HCT116 (cell line): ENCODE results near the gene C2orf74. TPM values are rescaled to one million over a fixed set of nuclear protein-coding genes. Genes with fewer than 3 reads are reported as not detected.

ENCODE experiments used
- ATAC-seq: fragments of 200-7000 bp; cut with Tn5 transposase; 2 replicates; pipeline ENCODE4 v1.9.1; 2020; ENCODE audit warnings: mild to moderate bottlenecking, moderate library complexity
- BruUV-seq: library from RNA; stranded (reverse); fragments of 400-500 nt; replicated peaks from 2 replicates; lab custom pipeline; 2021; lab: Mats Ljungman, UMichigan
- CTCF ChIA-PET: fragments of 300-600 bp; sonication (Branson Sonifier 250); formaldehyde crosslinking; loops from one replicate; lab custom pipeline; 2021; ENCODE audit warnings: antibody characterized with exemption; lab: Charles Lee
- POLR2A ChIA-PET: fragments of 300-600, 350-600 bp; sonication (Branson Sonifier 250); formaldehyde crosslinking; loops from one replicate; lab custom pipeline; 2021; ENCODE audit warnings: antibody characterized with exemption; lab: Charles Lee
- RAD21 ChIA-PET, 2 experiments: fragments of 300-600 bp; sonication (Branson Sonifier 250); formaldehyde crosslinking; loops; one replicate each; lab custom pipeline; 2023; ENCODE audit warnings: low total read pairs in 2 of 2; ENCODE audit not compliant: uncharacterized antibody in 2 of 2, unreplicated experiment in 2 of 2, low non-redundant PET in 1 of 2; lab: Charles Lee
- DNase-seq: peaks from one replicate; pipeline ENCODE4 v3.0.0-alpha.2; 2010; ENCODE audit warnings: low read depth, low spot score
- H2AFZ ChIP-seq: fragments of 200-600 bp; shearing (Covaris generic), sonication (generic); 2 replicates; pipeline ENCODE4 v1.6.1; 2017; ENCODE audit warnings: low read depth, mixed run types, mixed read lengths, antibody characterized with exemption, low read length; ENCODE audit not compliant: poor library complexity, severe bottlenecking
- H3K27ac ChIP-seq: 2 replicates; pipeline ENCODE4 v1.5.1; 2012; ENCODE audit warnings: low read depth, low read length
- H3K27me3 ChIP-seq: fragments of 200-600 bp; sonication (generic); 2 replicates; pipeline ENCODE4 v1.6.1; 2016; ENCODE audit warnings: mixed run types, low read length, mixed read lengths; ENCODE audit not compliant: insufficient read depth
- H3K36me3 ChIP-seq, 2 experiments: fragments of 200-500 bp in 1 of 2; fragments of 200-600 bp in 1 of 2; sonication (Bioruptor generic) in 1 of 2; sonication (generic) in 1 of 2; 2 replicates each; pipeline versions ENCODE4 v1.5.1 to v1.6.1; 2014 to 2016; ENCODE audit warnings: low read length in 2 of 2, inconsistent platforms in 1 of 2, mixed read lengths in 1 of 2, mixed run types in 1 of 2; ENCODE audit not compliant: insufficient read depth in 2 of 2, control insufficient read depth in 1 of 2
- H3K4me1 ChIP-seq, 2 experiments: fragments of 200-600 bp in 1 of 2; sonication (generic) in 1 of 2; 2 replicates each; pipeline versions ENCODE4 v1.5.1 to v1.6.1; 2012 to 2017; ENCODE audit warnings: low read length in 2 of 2, inconsistent platforms in 1 of 2, mild to moderate bottlenecking in 1 of 2, mixed read lengths in 1 of 2, mixed run types in 1 of 2, moderate library complexity in 1 of 2; ENCODE audit not compliant: insufficient read depth in 2 of 2, control insufficient read depth in 1 of 2
- H3K4me2 ChIP-seq: fragments of 200-600 bp; sonication (generic); 2 replicates; pipeline ENCODE4 v1.6.1; 2017; ENCODE audit warnings: mixed run types, low read length, mixed read lengths
- H3K4me3 ChIP-seq, 2 experiments: fragments of 200-600 bp in 1 of 2; sonication (generic) in 1 of 2; replicated peaks in 1 of 2; 2 replicates each; pipeline ENCODE4 v1.5.1; 2011 to 2016; ENCODE audit warnings: low read length in 2 of 2, control low read depth in 1 of 2, low read depth in 1 of 2, mild to moderate bottlenecking in 1 of 2, mixed read lengths in 1 of 2, mixed run types in 1 of 2
- H3K79me2 ChIP-seq: fragments of 200-600 bp; sonication (generic); 2 replicates; pipeline ENCODE4 v1.6.1; 2017; ENCODE audit warnings: mild to moderate bottlenecking, mixed run types, low read length, moderate library complexity, mixed read lengths; ENCODE audit not compliant: insufficient read depth
- H3K9ac ChIP-seq: fragments of 200-600 bp; sonication (generic); 2 replicates; pipeline ENCODE4 v1.6.1; 2016; ENCODE audit warnings: low read length, mixed read lengths
- H3K9me2 ChIP-seq: fragments of 200-600 bp; sonication (generic), shearing (Covaris generic); 2 replicates; pipeline ENCODE4 v1.6.1; 2017; ENCODE audit warnings: mixed run types, mild to moderate bottlenecking, moderate library complexity; ENCODE audit not compliant: insufficient read depth
- H3K9me3 ChIP-seq, 2 experiments: fragments of 200-500 bp in 1 of 2; fragments of 200-600 bp in 1 of 2; sonication (Bioruptor generic) in 1 of 2; sonication (generic) in 1 of 2; 2 replicates each; pipeline ENCODE4 v1.6.1; 2014 to 2017; ENCODE audit warnings: low read length in 2 of 2, mixed read lengths in 2 of 2, inconsistent platforms in 1 of 2, low read depth in 1 of 2, mild to moderate bottlenecking in 1 of 2, mixed run types in 1 of 2, moderate library complexity in 1 of 2; ENCODE audit not compliant: control insufficient read depth in 1 of 2, insufficient read depth in 1 of 2
- H4K20me1 ChIP-seq: fragments of 200-600 bp; sonication (generic), shearing (Covaris generic); 2 replicates; pipeline ENCODE4 v1.6.1; 2017; ENCODE audit warnings: mixed run types, mild to moderate bottlenecking, moderate library complexity; ENCODE audit not compliant: insufficient read depth
- ATF3 ChIP-seq: IDR thresholded peaks from 2 replicates; pipeline ENCODE4 v1.6.1; 2012
- EGR1 ChIP-seq: IDR thresholded peaks from 2 replicates; pipeline ENCODE4 v1.6.1; 2012; ENCODE audit warnings: low read depth
- ELF1 ChIP-seq: IDR thresholded peaks from 2 replicates; pipeline ENCODE4 v1.6.1; 2012; ENCODE audit warnings: low read depth, borderline replicate concordance
- EZH2 ChIP-seq: fragments of 200-600 bp; sonication (generic); IDR thresholded peaks from 2 replicates; pipeline ENCODE4 v1.6.1; 2017; ENCODE audit warnings: antibody characterized with exemption, mixed run types
- EZH2phosphoT487 ChIP-seq: fragments of 200-600 bp; IDR thresholded peaks from 2 replicates; pipeline ENCODE4 v1.6.1; 2018; ENCODE audit warnings: antibody characterized with exemption, borderline replicate concordance
- MAX ChIP-seq: IDR thresholded peaks from 2 replicates; pipeline ENCODE4 v1.6.1; 2012
- SIN3A ChIP-seq: IDR thresholded peaks from 2 replicates; pipeline ENCODE4 v1.6.1; 2012; ENCODE audit warnings: low read depth
- SP1 ChIP-seq: IDR thresholded peaks from 2 replicates; pipeline ENCODE4 v1.6.1; 2012; ENCODE audit warnings: low read depth
- YY1 ChIP-seq: IDR thresholded peaks from 2 replicates; pipeline ENCODE4 v1.6.1; 2011; ENCODE audit warnings: low read length, low read depth, moderate library complexity, mild to moderate bottlenecking; ENCODE audit not compliant: insufficient replicate concordance; ENCODE audit errors: extremely low read depth
- ZBTB33 ChIP-seq: IDR thresholded peaks from 2 replicates; pipeline ENCODE4 v1.6.1; 2011; ENCODE audit warnings: mild to moderate bottlenecking, low read length, moderate library complexity; ENCODE audit not compliant: insufficient replicate concordance; ENCODE audit errors: extremely low read depth
- ZFX ChIP-seq: fragments of 450-650 bp; IDR thresholded peaks from 2 replicates; pipeline ENCODE4 v1.6.1; 2017
- ZNF274 ChIP-seq: fragments of 200-500 bp; sonication (Bioruptor generic); IDR thresholded peaks from 2 replicates; pipeline ENCODE4 v1.6.1; 2014; ENCODE audit warnings: mild to moderate bottlenecking, low read depth, low read length, inconsistent platforms
- intact Hi-C: fragments of 100-400 bp; cut with micrococcal nuclease; formaldehyde crosslinking; loops from 2 replicates; pipeline ENCODE4 v1.10.0; 2022
- total RNA-seq: library from RNA; stranded (reverse); gene quantifications from one replicate; pipeline ENCODE4 v1.2.1, GENCODE V29; 2021; ENCODE audit not compliant: unreplicated experiment
- TF ChIP-seq, protein P1 (sequence below): IDR thresholded peaks from 2 replicates; pipeline ENCODE4 v1.6.1; 2012; ENCODE audit warnings: low read depth

The C2orf74 gene
- total RNA-seq, 1 experiment from 2014 or later = not detected

DNA sequence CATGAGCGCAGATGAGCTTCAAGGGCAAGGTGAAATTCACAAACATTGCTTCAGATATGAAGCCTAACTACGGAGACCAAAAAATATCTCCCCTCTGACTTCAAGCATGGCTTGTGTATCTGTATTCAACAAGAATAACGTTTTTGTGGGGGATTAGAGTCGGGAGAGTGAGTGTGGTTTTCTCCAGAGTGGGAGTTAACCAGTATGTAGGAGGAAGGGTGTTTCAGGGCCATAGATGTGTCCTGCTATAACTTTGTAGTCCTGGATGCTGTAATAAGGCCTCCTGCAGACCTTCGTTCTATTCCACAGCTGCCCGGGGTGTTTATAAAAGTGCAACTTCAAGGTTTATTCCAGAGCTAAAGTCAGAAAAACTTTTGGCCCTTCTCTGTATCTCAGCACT lies 12.9 kb upstream of the C2orf74 start:
- Histone ChIP-seq H3K9me2 (no peaks in the 10 kb centered on the region), H3K4me1 (no peaks in the 10 kb centered on the region)
- TF ChIP-seq EGR1 (no peak), ELF1 (no peak), SIN3A (no peak), MAX (no peak)
- TF ChIP-seq, all 23 proteins: peak for 0
- H3K4me2 ChIP-seq = no peak overlapping the region
- H3K36me3 ChIP-seq = no peaks in the 10 kb centered on the region
- no peaks in the 10 kb centered on the region for H4K20me1 ChIP-seq
- intact Hi-C loops = no loop called here
- H3K27me3 ChIP-seq = no peaks in the 10 kb centered on the region
- H3K4me3 ChIP-seq = no peak overlapping the region
- no peaks in the 10 kb centered on the region for H3K9me3 ChIP-seq
- BruUV-seq = no TSS peak
- H2AFZ ChIP-seq = no peak overlapping the region
- RAD21 ChIA-PET = no interaction called here
- no peak overlapping the region for H3K9ac ChIP-seq
- ATAC-seq (no peak), DNase-seq (no peak)
- H3K27ac ChIP-seq = no peak overlapping the region
- POLR2A ChIA-PET = interaction anchor here (0.6 kb wide), 1 partner anchor 377 kb away, joined by 3 read pairs; no protein-coding TSS in a partner anchor
- CTCF ChIA-PET = no interaction called here
- H3K79me2 ChIP-seq = no peaks in the 10 kb centered on the region

DNA sequence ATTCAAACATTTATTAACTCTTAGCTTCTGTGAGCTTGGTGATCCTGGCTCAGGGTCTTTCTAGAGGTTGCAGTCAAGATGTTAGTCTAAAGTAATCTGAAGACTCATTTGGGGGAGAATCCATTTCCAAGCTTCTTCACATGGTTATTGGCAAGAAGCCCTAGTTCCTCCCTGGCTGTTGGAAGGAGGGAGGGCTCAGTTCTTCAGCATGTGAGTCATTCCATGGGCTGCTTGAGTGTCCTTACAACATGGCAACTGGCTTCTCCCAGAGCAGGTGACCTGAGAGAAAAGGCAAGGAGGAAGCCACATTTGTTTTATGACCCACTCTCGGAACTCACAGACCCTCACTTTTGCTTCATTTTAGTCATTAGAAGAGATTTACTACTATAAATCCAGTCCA lies 10.6 kb upstream of the C2orf74 start:
- ATAC-seq = no peak
- intact Hi-C loops = no loop called here
- CTCF ChIA-PET = no interaction called here
- TF ChIP-seq YY1 (no peak), ZFX (no peak), ATF3 (no peak), EZH2phosphoT487 (no peak), SP1 (no peak), ZBTB33 (no peak), EZH2 (no peak), ZNF274 (no peak)
- TF ChIP-seq, protein P1, sequence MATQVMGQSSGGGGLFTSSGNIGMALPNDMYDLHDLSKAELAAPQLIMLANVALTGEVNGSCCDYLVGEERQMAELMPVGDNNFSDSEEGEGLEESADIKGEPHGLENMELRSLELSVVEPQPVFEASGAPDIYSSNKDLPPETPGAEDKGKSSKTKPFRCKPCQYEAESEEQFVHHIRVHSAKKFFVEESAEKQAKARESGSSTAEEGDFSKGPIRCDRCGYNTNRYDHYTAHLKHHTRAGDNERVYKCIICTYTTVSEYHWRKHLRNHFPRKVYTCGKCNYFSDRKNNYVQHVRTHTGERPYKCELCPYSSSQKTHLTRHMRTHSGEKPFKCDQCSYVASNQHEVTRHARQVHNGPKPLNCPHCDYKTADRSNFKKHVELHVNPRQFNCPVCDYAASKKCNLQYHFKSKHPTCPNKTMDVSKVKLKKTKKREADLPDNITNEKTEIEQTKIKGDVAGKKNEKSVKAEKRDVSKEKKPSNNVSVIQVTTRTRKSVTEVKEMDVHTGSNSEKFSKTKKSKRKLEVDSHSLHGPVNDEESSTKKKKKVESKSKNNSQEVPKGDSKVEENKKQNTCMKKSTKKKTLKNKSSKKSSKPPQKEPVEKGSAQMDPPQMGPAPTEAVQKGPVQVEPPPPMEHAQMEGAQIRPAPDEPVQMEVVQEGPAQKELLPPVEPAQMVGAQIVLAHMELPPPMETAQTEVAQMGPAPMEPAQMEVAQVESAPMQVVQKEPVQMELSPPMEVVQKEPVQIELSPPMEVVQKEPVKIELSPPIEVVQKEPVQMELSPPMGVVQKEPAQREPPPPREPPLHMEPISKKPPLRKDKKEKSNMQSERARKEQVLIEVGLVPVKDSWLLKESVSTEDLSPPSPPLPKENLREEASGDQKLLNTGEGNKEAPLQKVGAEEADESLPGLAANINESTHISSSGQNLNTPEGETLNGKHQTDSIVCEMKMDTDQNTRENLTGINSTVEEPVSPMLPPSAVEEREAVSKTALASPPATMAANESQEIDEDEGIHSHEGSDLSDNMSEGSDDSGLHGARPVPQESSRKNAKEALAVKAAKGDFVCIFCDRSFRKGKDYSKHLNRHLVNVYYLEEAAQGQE = no peak

More for the DNA sequence above, 10.6 kb upstream of the C2orf74 start:
- no TSS peak for BruUV-seq
- H3K36me3 ChIP-seq = no peaks in the 10 kb centered on the region
- H3K4me2 ChIP-seq = no peak overlapping the region
- H3K4me3 ChIP-seq = no peak overlapping the region
- no peaks in the 10 kb centered on the region for H3K27me3 ChIP-seq
- H3K9ac ChIP-seq = no peak overlapping the region
- RAD21 ChIA-PET = interaction anchor here in 1 of 2 experiments (0.6 kb wide), 1 partner anchor 19 kb away, joined by 4 read pairs; no protein-coding TSS in a partner anchor
- H3K4me1 ChIP-seq = no peaks in the 10 kb centered on the region
- H3K9me3 ChIP-seq = no peaks in the 10 kb centered on the region
- POLR2A ChIA-PET = no interaction called here
- H2AFZ ChIP-seq = no peak overlapping the region
- H4K20me1 ChIP-seq = no peaks in the 10 kb centered on the region
- no peaks in the 10 kb centered on the region for H3K9me2 ChIP-seq
- no peaks in the 10 kb centered on the region for H3K79me2 ChIP-seq
- H3K27ac ChIP-seq = no peak overlapping the region
- no peak for DNase-seq
